ENCODE data around the gene CCT6B. TPM values are rescaled to one million over a fixed set of nuclear protein-coding genes. Genes with fewer than 3 reads are reported as not detected.

Gene CCT6B
- total RNA-seq, 1 donor from 2014 or later = 2.7 TPM

DNA sequence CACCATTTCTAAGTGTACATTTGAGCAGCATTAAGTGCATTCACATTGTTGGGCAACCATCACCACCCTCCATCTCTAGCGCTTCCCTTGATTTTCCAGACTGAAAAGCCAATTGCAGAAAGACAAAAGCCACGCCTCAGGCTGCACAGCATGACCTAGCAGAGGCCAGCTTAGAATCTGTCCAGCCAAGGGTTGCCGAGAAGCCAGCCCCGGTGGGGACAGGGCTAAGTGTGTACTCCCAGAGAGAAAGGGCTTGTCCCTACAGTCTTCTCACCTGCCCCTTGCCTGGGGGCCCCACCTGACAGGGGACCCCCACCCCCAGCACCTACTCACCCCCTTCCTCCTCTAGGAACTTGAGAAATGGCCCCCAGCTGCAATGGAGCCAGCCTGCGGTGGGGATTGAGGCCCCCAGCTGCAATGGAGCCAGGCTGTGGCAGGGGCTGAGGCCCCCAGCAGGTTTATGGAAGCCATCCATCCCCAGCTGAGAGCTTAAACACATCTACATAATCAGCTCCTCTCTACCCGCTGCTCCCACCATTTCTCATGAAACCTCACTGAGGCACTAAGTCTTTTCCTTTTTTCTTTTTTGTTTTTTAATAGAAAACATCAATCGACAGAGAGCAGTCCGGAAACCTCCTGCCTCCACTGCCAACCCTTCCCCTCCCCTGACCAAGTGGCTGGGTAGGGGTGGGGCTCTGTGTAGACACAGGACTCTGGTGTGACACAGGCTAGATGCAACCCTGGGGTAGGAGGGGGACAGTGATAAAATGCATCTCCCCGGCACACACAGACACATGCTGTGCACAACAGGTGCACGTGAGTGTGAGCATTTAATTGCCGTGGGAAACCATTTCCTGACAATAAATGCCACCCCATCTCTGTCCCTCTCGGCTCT is 77.9 kb downstream of the CCT6B start:
- no peak for DNase-seq

- DNase-seq = peak; percentile 58
Measured at GRCh38 chr17:34879146-34879545, 82.1 kb downstream of the CCT6B start.

Other genes with a start within 250 kb of the CCT6B start
- 16.7 TPM for gene ZNF830, start 80 bp upstream of the CCT6B start, total RNA-seq
- 34.0 TPM for gene LIG3, start 19.1 kb upstream of the CCT6B start, total RNA-seq
- gene RFFL, start 102.2 kb upstream of the CCT6B start, total RNA-seq = 31.6 TPM
- gene RAD51D, start 158.4 kb upstream of the CCT6B start, total RNA-seq = 5.2 TPM
- not detected for gene FNDC8, start 160.2 kb upstream of the CCT6B start, total RNA-seq
- gene NLE1, start 180.8 kb upstream of the CCT6B start, total RNA-seq = 30.0 TPM
- gene UNC45B, start 186.4 kb upstream of the CCT6B start, total RNA-seq = 193 TPM
- not detected for gene SLC35G3, start 232.9 kb upstream of the CCT6B start, total RNA-seq